EL (cell line): ENCODE data around the gene KCTD15.

Source experiments
- DNase-seq: peaks from one replicate; pipeline ENCODE4 v3.0.0-alpha.2; 2016

The KCTD15 gene

GRCh38 chr19:33798681-33799111 is 2.0 kb downstream of the KCTD15 start:
- no peak for DNase-seq

- no peak for DNase-seq
Observed at GRCh38 chr19:33799476-33799875, 2.8 kb downstream of the KCTD15 start.

GRCh38 chr19:33800012-33800680 is 3.5 kb downstream of the KCTD15 start:
- DNase-seq = no peak

- DNase-seq = no peak
Observed at GRCh38 chr19:33801411-33801810, 4.7 kb downstream of the KCTD15 start.

GRCh38 chr19:33802001-33802400 is 5.3 kb downstream of the KCTD15 start:
- no peak for DNase-seq

- DNase-seq = no peak
Observed at GRCh38 chr19:33802801-33803200, 6.1 kb downstream of the KCTD15 start.

- DNase-seq = no peak
Observed at GRCh38 chr19:33803383-33803782, 6.7 kb downstream of the KCTD15 start.

GRCh38 chr19:33804021-33804799 is 7.5 kb downstream of the KCTD15 start:
- peak; percentile 40 for DNase-seq

- no peak for DNase-seq
Observed at GRCh38 chr19:33805313-33805712, 8.6 kb downstream of the KCTD15 start.

GRCh38 chr19:33805840-33806433 is 9.3 kb downstream of the KCTD15 start:
- no peak for DNase-seq

GRCh38 chr19:33806434-33806881 is 9.8 kb downstream of the KCTD15 start:
- DNase-seq = no peak

GRCh38 chr19:33808399-33808798 is 11.7 kb downstream of the KCTD15 start:
- no peak for DNase-seq

GRCh38 chr19:33809960-33810359 is 13.3 kb downstream of the KCTD15 start:
- peak; percentile 66 for DNase-seq

GRCh38 chr19:33810821-33811220 is 14.2 kb downstream of the KCTD15 start:
- DNase-seq = no peak

GRCh38 chr19:33811246-33811645 is 14.6 kb downstream of the KCTD15 start:
- no peak for DNase-seq

- peak; percentile 9 for DNase-seq
Observed at GRCh38 chr19:33811736-33812387, 15.2 kb downstream of the KCTD15 start.

GRCh38 chr19:33812388-33813330 is 16.0 kb downstream of the KCTD15 start:
- no peak for DNase-seq

GRCh38 chr19:33813391-33814101 is 16.9 kb downstream of the KCTD15 start:
- DNase-seq = no peak

GRCh38 chr19:33814181-33815165 is 17.8 kb downstream of the KCTD15 start:
- no peak for DNase-seq
